DND-41 (cell line): ENCODE measurements around the gene PHOSPHO2.

Experiments
- ATAC-seq: fragments of 200-7000 bp; cut with Tn5 transposase; 3 replicates; pipeline ENCODE4 v1.9.1; 2021; ENCODE audit warnings: low read depth; ENCODE audit not compliant: insufficient read depth
- DNase-seq: peaks from one replicate; pipeline ENCODE4 v3.0.0-alpha.2; 2020
- H2AFZ ChIP-seq: 2 replicates; pipeline ENCODE4 v1.6.0; 2012; ENCODE audit warnings: low read depth, low read length
- H3K27ac ChIP-seq: 2 replicates; pipeline ENCODE4 v1.5.1; 2012; ENCODE audit warnings: low read length, inconsistent platforms
- H3K27me3 ChIP-seq: fragments of 200-600 bp; sonication (generic); 2 replicates; pipeline ENCODE4 v1.6.0; 2012; ENCODE audit warnings: low read length, mild to moderate bottlenecking, inconsistent platforms; ENCODE audit not compliant: insufficient read depth, poor library complexity
- H3K36me3 ChIP-seq: 2 replicates; pipeline ENCODE4 v1.5.1; 2012; ENCODE audit warnings: low read length, inconsistent platforms; ENCODE audit not compliant: insufficient read depth
- H3K4me1 ChIP-seq: 2 replicates; pipeline ENCODE4 v1.5.1; 2012; ENCODE audit warnings: mild to moderate bottlenecking, low read length; ENCODE audit not compliant: insufficient read depth
- H3K4me2 ChIP-seq: 2 replicates; pipeline ENCODE4 v1.6.0; 2012; ENCODE audit warnings: mild to moderate bottlenecking, moderate library complexity, low read length, inconsistent platforms; ENCODE audit not compliant: insufficient read depth
- H3K4me3 ChIP-seq, 2 experiments: fragments of 200-600 bp in 1 of 2; shearing (Covaris generic) in 1 of 2; 2 replicates each; pipeline ENCODE4 v1.5.1; 2012 to 2016; ENCODE audit warnings: inconsistent platforms in 2 of 2, low read length in 2 of 2, mild to moderate bottlenecking in 2 of 2, low read depth in 1 of 2, moderate library complexity in 1 of 2
- H3K79me2 ChIP-seq: 2 replicates; pipeline ENCODE4 v1.6.0; 2012; ENCODE audit warnings: low read length, inconsistent platforms; ENCODE audit not compliant: insufficient read depth
- H3K9ac ChIP-seq: 2 replicates; pipeline ENCODE4 v1.6.0; 2012; ENCODE audit warnings: low read depth, mild to moderate bottlenecking, inconsistent platforms, low read length, moderate library complexity
- H3K9me3 ChIP-seq: 2 replicates; pipeline ENCODE4 v1.5.1; 2012; ENCODE audit warnings: low read length, moderate library complexity, mild to moderate bottlenecking, inconsistent platforms; ENCODE audit not compliant: insufficient read depth, severe bottlenecking
- H4K20me1 ChIP-seq: 2 replicates; pipeline ENCODE4 v1.6.0; 2012; ENCODE audit warnings: low read length; ENCODE audit not compliant: insufficient read depth
- EZH2 ChIP-seq: IDR thresholded peaks from 3 replicates; pipeline ENCODE4 v1.6.1; 2012; ENCODE audit warnings: borderline replicate concordance, low read depth, mild to moderate bottlenecking, moderate library complexity, low read length, inconsistent platforms; ENCODE audit not compliant: severe bottlenecking
- TF ChIP-seq, protein P1 (sequence below): IDR thresholded peaks from 2 replicates; pipeline ENCODE4 v1.5.1; 2012; ENCODE audit warnings: borderline replicate concordance, low read length, moderate library complexity, mild to moderate bottlenecking; ENCODE audit not compliant: poor library complexity, severe bottlenecking; ENCODE audit errors: extremely low read depth

PHOSPHO2 gene

DNA sequence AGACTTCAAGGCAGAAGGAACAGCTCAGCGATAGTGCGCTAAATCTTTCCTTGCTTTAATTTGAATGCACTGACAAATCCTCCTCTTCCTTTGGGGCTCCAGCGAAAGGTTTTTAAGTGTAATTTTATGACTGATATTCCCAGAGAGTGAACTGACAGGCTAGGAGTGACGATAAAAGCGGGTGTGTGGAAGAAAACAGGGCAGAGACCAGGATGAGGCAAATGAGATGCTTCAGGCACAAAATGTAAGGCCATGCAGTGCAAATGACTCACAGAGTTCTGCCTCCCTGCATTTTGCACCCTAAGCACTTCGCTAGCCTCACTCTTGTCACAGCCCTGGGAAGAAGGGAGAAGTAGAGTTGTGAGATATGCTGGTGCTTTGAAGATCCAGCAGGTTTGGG lies 54.0 kb downstream of the PHOSPHO2 start:
- no peak overlapping the region for H3K27ac ChIP-seq
- H3K27me3 ChIP-seq, result no peaks in the 10 kb centered on the region
- ATAC-seq, result no peak
- H2AFZ ChIP-seq, result no peak overlapping the region
- no peak overlapping the region for H3K4me2 ChIP-seq
- peaks cover 21% of the 10 kb centered on the region; the same call in 1 of the 2 replicates for H3K79me2 ChIP-seq
- no peak for DNase-seq
- H4K20me1 ChIP-seq, result peaks cover 20% of the 10 kb centered on the region; the same call in 1 of the 2 replicates
- no peak for TF ChIP-seq EZH2
- TF ChIP-seq, protein P1, sequence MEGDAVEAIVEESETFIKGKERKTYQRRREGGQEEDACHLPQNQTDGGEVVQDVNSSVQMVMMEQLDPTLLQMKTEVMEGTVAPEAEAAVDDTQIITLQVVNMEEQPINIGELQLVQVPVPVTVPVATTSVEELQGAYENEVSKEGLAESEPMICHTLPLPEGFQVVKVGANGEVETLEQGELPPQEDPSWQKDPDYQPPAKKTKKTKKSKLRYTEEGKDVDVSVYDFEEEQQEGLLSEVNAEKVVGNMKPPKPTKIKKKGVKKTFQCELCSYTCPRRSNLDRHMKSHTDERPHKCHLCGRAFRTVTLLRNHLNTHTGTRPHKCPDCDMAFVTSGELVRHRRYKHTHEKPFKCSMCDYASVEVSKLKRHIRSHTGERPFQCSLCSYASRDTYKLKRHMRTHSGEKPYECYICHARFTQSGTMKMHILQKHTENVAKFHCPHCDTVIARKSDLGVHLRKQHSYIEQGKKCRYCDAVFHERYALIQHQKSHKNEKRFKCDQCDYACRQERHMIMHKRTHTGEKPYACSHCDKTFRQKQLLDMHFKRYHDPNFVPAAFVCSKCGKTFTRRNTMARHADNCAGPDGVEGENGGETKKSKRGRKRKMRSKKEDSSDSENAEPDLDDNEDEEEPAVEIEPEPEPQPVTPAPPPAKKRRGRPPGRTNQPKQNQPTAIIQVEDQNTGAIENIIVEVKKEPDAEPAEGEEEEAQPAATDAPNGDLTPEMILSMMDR, result no peak
- H3K4me3 ChIP-seq, result no peak overlapping the region
- H3K36me3 ChIP-seq, result peaks cover 76% of the 10 kb centered on the region
- H3K9me3 ChIP-seq, result no peaks in the 10 kb centered on the region
- no peak overlapping the region for H3K9ac ChIP-seq
- H3K4me1 ChIP-seq, result no peaks in the 10 kb centered on the region
